SK-N-SH (cell line): ENCODE measurements around the gene SLC6A20.

Experiments
- CTCF ChIP-seq: fragments of 200-600 bp; sonication (generic); IDR thresholded peaks from 2 replicates; pipeline ENCODE4 v1.6.1; 2017; ENCODE audit warnings: antibody characterized with exemption, mild to moderate bottlenecking, moderate library complexity
- EZH2phosphoT487 ChIP-seq: fragments of 200-600 bp; sonication (generic); IDR thresholded peaks from 2 replicates; pipeline ENCODE4 v1.6.1; 2017; ENCODE audit warnings: low read depth, mixed run types, mild to moderate bottlenecking, antibody characterized with exemption, moderate library complexity, borderline replicate concordance
- GATA2 ChIP-seq: sonication (generic); formaldehyde crosslinking; IDR thresholded peaks from 2 replicates; pipeline ENCODE4 v1.5.0; 2020; ENCODE audit warnings: mild to moderate bottlenecking, missing genetic modification reagents
- MEF2A ChIP-seq: IDR thresholded peaks from 2 replicates; pipeline ENCODE4 v1.4.0; 2012; ENCODE audit warnings: low read depth, borderline replicate concordance
- MXI1 ChIP-seq: IDR thresholded peaks from 2 replicates; pipeline ENCODE4 v1.6.1; 2012; ENCODE audit warnings: mild to moderate bottlenecking, low read depth, low read length, improper control_type of control experiment
- NFIC ChIP-seq: IDR thresholded peaks from 2 replicates; pipeline ENCODE4 v1.4.0; 2012; ENCODE audit warnings: borderline replicate concordance
- PBX3 ChIP-seq: IDR thresholded peaks from 2 replicates; pipeline ENCODE4; 2012
- POLR2AphosphoS5 ChIP-seq: IDR thresholded peaks from 2 replicates; pipeline ENCODE4 v1.6.1; 2012; ENCODE audit warnings: low read depth, low read length
- REST ChIP-seq: IDR thresholded peaks from 2 replicates; pipeline ENCODE4 v1.6.1; 2012; ENCODE audit warnings: mild to moderate bottlenecking, low read depth, low read length, moderate library complexity
- RFX5 ChIP-seq: IDR thresholded peaks from 2 replicates; pipeline ENCODE4 v1.6.1; 2012; ENCODE audit warnings: mild to moderate bottlenecking, improper control_type of control experiment, low read length
- TAF1 ChIP-seq: IDR thresholded peaks from 2 replicates; pipeline ENCODE4 v1.6.1; 2012; ENCODE audit warnings: low read depth, mild to moderate bottlenecking, low read length, moderate library complexity, borderline replicate concordance
- TCF12 ChIP-seq: IDR thresholded peaks from 2 replicates; pipeline ENCODE4 v1.4.0; 2012

GRCh38 chr3:45781271-45781670, 15.1 kb downstream of the SLC6A20 start:
- no peak for TF ChIP-seq REST
- no peak for TF ChIP-seq CTCF
- no peak for TF ChIP-seq TCF12
- TF ChIP-seq TAF1, result no peak
- no peak for TF ChIP-seq RFX5
- TF ChIP-seq NFIC, result no peak
- no peak for TF ChIP-seq POLR2AphosphoS5
- no peak for TF ChIP-seq PBX3
- TF ChIP-seq EZH2phosphoT487, result no peak
- no peak for TF ChIP-seq MEF2A
- no peak for TF ChIP-seq MXI1
- TF ChIP-seq GATA2, result no peak
